Measurements from ENCODE around the gene LCOR. TPM values are rescaled to one million over a fixed set of nuclear protein-coding genes. Genes with fewer than 3 reads are reported as not detected.

The LCOR gene
- total and polyA plus RNA-seq, 2 of the 13 experiments (the other 11 are each of a cell fraction or from before 2014, with no cell fraction given), result 12.4 to 23.7 TPM

DNA sequence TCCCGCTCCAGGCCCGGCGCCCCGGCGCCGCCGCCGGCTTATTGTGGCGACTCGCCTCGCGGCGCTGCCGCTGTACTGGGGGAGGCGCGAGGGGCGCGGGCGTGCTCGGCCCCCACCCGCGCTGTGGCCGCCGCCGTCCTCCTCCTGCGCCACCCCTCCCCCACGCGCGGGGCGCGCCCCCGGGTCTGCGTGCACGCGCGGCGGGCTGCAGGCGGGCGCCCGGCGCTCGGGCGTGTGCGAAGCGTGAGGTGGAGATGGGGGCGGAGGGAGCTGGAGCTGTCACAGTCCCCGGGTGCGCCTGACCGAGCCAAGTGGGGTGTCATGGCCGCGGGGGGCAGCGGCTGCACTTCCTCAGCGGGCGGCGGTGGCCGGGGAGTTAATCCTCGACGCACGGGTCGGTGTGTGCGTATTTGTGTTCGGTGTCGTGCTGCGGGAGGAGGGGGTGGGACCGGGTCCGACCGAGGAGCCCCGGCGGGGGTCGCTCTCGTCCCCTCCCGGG lies 672 bp downstream of the LCOR start (continued):
- TF ChIP-seq, protein P1, sequence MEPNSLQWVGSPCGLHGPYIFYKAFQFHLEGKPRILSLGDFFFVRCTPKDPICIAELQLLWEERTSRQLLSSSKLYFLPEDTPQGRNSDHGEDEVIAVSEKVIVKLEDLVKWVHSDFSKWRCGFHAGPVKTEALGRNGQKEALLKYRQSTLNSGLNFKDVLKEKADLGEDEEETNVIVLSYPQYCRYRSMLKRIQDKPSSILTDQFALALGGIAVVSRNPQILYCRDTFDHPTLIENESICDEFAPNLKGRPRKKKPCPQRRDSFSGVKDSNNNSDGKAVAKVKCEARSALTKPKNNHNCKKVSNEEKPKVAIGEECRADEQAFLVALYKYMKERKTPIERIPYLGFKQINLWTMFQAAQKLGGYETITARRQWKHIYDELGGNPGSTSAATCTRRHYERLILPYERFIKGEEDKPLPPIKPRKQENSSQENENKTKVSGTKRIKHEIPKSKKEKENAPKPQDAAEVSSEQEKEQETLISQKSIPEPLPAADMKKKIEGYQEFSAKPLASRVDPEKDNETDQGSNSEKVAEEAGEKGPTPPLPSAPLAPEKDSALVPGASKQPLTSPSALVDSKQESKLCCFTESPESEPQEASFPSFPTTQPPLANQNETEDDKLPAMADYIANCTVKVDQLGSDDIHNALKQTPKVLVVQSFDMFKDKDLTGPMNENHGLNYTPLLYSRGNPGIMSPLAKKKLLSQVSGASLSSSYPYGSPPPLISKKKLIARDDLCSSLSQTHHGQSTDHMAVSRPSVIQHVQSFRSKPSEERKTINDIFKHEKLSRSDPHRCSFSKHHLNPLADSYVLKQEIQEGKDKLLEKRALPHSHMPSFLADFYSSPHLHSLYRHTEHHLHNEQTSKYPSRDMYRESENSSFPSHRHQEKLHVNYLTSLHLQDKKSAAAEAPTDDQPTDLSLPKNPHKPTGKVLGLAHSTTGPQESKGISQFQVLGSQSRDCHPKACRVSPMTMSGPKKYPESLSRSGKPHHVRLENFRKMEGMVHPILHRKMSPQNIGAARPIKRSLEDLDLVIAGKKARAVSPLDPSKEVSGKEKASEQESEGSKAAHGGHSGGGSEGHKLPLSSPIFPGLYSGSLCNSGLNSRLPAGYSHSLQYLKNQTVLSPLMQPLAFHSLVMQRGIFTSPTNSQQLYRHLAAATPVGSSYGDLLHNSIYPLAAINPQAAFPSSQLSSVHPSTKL (CRISPR knock-in tag; IDR thresholded peaks at IDR 0.05), result no peak
- TF ChIP-seq ZFP82 (CRISPR knock-in tag; IDR thresholded peaks at IDR 0.05; ENCODE audit: borderline replicate concordance) (0 out of 2 replicates have a peak, but pooled peaks have one; percentile 46), ZNF747 (CRISPR knock-in tag; IDR thresholded peaks at IDR 0.05; ENCODE audit: borderline replicate concordance) (no peak), ZNF878 (CRISPR knock-in tag; IDR thresholded peaks at IDR 0.05) (no peak), EZH2 (conservative IDR thresholded peaks at IDR 0.05; ENCODE audit: low read depth, low read length) (no peak), ZNF558 (CRISPR knock-in tag; IDR thresholded peaks at IDR 0.05; ENCODE audit: borderline replicate concordance) (no peak), ZNF781 (CRISPR knock-in tag; IDR thresholded peaks at IDR 0.05; ENCODE audit: borderline replicate concordance, not compliant biosample characterization) (no peak), ARID2 (CRISPR knock-in tag; IDR thresholded peaks at IDR 0.05; ENCODE audit: borderline replicate concordance) (no peak)
- TF ChIP-seq, protein P2, sequence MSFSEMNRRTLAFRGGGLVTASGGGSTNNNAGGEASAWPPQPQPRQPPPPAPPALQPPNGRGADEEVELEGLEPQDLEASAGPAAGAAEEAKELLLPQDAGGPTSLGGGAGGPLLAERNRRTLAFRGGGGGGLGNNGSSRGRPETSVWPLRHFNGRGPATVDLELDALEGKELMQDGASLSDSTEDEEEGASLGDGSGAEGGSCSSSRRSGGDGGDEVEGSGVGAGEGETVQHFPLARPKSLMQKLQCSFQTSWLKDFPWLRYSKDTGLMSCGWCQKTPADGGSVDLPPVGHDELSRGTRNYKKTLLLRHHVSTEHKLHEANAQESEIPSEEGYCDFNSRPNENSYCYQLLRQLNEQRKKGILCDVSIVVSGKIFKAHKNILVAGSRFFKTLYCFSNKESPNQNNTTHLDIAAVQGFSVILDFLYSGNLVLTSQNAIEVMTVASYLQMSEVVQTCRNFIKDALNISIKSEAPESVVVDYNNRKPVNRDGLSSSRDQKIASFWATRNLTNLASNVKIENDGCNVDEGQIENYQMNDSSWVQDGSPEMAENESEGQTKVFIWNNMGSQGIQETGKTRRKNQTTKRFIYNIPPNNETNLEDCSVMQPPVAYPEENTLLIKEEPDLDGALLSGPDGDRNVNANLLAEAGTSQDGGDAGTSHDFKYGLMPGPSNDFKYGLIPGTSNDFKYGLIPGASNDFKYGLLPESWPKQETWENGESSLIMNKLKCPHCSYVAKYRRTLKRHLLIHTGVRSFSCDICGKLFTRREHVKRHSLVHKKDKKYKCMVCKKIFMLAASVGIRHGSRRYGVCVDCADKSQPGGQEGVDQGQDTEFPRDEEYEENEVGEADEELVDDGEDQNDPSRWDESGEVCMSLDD (CRISPR knock-in tag; IDR thresholded peaks at IDR 0.05; ENCODE audit: borderline replicate concordance), result no peak
- TF ChIP-seq, protein P3, sequence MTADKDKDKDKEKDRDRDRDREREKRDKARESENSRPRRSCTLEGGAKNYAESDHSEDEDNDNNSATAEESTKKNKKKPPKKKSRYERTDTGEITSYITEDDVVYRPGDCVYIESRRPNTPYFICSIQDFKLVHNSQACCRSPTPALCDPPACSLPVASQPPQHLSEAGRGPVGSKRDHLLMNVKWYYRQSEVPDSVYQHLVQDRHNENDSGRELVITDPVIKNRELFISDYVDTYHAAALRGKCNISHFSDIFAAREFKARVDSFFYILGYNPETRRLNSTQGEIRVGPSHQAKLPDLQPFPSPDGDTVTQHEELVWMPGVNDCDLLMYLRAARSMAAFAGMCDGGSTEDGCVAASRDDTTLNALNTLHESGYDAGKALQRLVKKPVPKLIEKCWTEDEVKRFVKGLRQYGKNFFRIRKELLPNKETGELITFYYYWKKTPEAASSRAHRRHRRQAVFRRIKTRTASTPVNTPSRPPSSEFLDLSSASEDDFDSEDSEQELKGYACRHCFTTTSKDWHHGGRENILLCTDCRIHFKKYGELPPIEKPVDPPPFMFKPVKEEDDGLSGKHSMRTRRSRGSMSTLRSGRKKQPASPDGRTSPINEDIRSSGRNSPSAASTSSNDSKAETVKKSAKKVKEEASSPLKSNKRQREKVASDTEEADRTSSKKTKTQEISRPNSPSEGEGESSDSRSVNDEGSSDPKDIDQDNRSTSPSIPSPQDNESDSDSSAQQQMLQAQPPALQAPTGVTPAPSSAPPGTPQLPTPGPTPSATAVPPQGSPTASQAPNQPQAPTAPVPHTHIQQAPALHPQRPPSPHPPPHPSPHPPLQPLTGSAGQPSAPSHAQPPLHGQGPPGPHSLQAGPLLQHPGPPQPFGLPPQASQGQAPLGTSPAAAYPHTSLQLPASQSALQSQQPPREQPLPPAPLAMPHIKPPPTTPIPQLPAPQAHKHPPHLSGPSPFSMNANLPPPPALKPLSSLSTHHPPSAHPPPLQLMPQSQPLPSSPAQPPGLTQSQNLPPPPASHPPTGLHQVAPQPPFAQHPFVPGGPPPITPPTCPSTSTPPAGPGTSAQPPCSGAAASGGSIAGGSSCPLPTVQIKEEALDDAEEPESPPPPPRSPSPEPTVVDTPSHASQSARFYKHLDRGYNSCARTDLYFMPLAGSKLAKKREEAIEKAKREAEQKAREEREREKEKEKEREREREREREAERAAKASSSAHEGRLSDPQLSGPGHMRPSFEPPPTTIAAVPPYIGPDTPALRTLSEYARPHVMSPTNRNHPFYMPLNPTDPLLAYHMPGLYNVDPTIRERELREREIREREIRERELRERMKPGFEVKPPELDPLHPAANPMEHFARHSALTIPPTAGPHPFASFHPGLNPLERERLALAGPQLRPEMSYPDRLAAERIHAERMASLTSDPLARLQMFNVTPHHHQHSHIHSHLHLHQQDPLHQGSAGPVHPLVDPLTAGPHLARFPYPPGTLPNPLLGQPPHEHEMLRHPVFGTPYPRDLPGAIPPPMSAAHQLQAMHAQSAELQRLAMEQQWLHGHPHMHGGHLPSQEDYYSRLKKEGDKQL (CRISPR knock-in tag; IDR thresholded peaks at IDR 0.05; ENCODE audit: low read depth), result no peak
- TF ChIP-seq, protein P4, sequence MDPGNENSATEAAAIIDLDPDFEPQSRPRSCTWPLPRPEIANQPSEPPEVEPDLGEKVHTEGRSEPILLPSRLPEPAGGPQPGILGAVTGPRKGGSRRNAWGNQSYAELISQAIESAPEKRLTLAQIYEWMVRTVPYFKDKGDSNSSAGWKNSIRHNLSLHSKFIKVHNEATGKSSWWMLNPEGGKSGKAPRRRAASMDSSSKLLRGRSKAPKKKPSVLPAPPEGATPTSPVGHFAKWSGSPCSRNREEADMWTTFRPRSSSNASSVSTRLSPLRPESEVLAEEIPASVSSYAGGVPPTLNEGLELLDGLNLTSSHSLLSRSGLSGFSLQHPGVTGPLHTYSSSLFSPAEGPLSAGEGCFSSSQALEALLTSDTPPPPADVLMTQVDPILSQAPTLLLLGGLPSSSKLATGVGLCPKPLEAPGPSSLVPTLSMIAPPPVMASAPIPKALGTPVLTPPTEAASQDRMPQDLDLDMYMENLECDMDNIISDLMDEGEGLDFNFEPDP (CRISPR knock-in tag; conservative IDR thresholded peaks at IDR 0.05), result no peak
- TF ChIP-seq, protein P5, sequence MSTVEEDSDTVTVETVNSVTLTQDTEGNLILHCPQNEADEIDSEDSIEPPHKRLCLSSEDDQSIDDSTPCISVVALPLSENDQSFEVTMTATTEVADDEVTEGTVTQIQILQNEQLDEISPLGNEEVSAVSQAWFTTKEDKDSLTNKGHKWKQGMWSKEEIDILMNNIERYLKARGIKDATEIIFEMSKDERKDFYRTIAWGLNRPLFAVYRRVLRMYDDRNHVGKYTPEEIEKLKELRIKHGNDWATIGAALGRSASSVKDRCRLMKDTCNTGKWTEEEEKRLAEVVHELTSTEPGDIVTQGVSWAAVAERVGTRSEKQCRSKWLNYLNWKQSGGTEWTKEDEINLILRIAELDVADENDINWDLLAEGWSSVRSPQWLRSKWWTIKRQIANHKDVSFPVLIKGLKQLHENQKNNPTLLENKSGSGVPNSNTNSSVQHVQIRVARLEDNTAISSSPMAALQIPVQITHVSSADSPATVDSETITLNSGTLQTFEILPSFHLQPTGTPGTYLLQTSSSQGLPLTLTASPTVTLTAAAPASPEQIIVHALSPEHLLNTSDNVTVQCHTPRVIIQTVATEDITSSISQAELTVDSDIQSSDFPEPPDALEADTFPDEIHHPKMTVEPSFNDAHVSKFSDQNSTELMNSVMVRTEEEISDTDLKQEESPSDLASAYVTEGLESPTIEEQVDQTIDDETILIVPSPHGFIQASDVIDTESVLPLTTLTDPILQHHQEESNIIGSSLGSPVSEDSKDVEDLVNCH (CRISPR knock-in tag; IDR thresholded peaks at IDR 0.05), result no peak
